CD4-positive, alpha-beta T cell treated with Interleukin-10 for 1 hour (primary cell): Measurements from ENCODE around the gene PPIF.

ENCODE experiments used
- DNase-seq: peaks from one replicate; pipeline ENCODE4 v3.0.0-alpha.2; 2020

Gene PPIF

DNA sequence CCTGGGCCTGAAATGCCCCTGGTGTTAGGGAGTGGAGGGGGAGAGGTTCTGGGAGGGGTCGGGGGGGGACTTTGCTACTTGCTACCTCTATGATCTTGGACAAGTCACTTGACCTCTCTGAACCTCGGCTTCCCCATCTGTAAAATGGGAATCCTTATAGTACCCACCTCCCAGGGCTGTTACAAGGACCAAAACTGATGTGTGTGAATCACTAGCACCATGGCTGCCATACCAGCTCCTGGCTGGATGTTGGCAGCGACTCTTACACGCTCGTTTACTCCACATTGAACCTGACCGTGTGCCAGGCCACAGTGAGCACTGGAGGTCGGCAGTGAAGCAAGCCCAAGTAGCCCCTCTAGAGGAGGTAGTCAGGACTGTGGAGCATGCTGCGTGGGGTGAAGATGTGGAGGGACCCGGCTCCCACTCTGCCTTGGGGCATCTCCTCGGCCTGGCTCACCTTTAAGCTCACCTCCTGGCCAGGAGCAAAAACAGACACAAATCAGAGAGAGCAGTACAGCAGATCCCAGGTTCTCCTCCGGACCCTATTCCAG lies 28.9 kb downstream of the PPIF start:
- DNase-seq = no peak

GRCh38 chr10:79376751-79377556 lies 29.7 kb downstream of the PPIF start:
- DNase-seq = no peak

DNA sequence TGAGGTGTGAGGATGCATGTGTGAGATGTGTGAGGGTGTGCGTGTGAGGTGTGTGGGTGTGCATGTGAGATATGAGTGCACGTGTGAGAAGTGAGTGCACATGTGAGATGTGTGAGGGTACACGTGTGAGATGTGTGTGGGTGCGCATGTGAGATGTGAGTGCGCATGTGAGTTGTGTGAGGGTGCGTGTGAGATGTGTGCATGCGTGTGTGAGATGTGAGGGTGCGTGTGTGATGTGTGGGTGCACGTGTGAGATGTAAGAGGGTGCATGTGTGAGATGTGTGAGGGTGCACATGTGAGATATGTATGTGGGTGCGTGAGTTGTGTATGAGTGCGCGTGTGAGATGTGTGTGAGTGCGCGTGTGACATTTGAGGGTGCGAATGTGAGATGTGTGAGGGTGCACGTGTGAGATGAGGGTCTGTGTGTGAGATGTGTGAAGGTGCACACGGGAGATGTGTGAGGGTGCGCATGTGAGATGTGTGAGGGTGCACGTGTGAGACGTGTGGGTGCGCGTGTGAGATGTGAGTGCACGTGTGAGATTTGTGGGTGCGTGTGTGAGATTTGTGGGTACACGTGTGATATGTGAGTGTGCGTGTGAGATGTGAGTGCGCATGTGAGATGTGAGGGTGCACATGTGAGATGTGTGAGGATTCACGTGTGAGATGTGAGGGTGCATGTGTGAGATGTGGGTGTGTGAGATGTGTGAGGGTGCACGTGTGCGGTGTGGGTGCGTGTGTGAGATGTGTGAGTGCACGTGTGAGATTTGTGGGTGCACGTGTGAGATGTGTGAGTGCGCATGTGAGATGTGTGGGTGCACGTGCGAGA lies 30.5 kb downstream of the PPIF start:
- no peak for DNase-seq

- no peak for DNase-seq
Observed at GRCh38 chr10:79378383-79378646, 31.0 kb downstream of the PPIF start.

- no peak for DNase-seq
Observed at GRCh38 chr10:79378647-79379511, 31.6 kb downstream of the PPIF start.

DNA sequence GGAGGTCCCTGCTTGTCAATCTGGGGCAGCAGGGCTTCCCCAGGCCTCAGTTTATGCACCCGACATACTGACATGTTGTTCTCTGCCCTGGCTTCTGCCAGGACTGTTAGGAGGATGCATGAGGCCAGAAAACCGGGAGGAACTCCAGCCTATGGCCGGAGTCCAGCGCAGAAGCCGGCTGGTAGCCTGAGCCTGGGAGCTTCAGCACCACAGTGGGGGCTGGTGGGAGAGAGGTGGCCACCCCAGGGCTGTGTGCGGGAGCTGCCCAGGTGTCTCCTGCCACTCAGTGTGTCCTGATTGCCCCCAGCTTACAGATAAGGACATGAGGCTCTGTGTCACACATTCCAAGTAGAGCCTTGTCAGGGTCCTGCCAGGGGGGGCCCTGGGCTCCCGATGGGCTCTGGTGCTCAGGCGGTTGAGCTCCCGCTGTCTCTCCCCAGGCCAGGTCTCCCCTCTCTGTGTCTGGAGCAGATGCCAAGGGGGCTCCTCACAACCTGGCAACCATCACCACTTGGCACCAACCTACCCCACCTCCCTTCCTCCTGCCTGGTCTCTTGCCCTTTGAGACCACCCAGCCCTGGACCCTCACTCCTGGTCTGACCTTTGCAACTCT lies 32.3 kb downstream of the PPIF start:
- DNase-seq = no peak

GRCh38 chr10:79380125-79380945 lies 33.1 kb downstream of the PPIF start:
- DNase-seq = no peak

DNA sequence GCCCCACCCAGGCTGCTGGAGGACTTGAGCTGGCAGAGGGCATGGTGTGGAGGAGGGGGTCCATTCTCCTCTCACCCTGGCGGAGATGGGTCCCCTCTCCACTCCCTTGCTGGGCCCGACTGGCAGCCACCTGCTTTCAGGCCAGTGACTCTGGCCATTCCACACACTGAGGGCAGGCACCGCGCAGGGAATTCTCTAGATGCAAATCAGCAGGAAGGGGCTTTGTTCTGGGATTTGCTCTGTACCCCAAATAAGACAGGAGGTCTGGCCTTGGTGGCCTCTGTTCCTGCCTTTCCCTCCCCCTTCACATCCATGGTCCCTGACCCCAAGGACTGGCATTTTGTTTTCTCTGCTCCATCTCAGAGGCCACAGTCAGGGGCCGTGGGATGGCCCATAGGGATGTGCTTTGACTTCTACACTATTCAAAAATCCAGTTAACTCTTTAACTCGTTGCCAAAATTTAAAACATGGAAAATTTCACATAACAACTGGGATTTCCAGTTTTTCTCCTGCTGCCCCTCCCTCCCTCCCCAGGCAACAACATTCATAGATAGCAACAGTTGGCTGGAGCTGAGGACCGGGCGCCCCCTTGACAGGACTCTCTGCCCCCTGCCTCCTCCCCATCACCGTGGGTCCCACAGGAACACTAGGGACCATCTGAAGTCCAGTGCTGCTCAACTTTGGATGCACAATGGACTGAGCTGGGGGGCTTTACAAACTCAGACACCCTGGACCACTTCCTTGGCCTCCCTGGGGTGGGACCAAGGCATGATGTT lies 33.9 kb downstream of the PPIF start:
- DNase-seq = no peak

- DNase-seq = no peak
Observed at GRCh38 chr10:79381804-79382221, 34.5 kb downstream of the PPIF start.

DNA sequence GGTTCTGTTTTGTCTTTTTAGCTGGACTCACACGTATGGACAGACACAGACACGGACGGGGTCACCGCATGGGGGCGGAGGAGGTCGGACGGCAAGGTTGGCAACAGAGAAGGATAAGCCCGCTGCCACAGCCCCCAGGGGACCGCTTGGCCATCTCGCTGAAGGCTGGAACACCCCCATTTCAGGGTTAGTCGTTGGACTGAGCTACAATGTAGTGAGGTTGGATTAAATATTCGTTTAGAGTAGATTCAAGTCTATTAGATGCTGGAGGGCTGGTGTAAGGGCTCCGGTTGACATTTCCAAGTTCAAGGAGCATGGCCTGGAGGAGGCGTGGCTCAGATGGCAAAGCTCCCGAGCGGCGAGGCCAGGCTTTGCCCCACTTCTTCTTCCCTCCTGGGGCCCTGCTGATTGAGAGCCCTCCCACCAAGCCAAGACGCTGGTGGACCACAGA lies 35.2 kb downstream of the PPIF start:
- DNase-seq = no peak

DNA sequence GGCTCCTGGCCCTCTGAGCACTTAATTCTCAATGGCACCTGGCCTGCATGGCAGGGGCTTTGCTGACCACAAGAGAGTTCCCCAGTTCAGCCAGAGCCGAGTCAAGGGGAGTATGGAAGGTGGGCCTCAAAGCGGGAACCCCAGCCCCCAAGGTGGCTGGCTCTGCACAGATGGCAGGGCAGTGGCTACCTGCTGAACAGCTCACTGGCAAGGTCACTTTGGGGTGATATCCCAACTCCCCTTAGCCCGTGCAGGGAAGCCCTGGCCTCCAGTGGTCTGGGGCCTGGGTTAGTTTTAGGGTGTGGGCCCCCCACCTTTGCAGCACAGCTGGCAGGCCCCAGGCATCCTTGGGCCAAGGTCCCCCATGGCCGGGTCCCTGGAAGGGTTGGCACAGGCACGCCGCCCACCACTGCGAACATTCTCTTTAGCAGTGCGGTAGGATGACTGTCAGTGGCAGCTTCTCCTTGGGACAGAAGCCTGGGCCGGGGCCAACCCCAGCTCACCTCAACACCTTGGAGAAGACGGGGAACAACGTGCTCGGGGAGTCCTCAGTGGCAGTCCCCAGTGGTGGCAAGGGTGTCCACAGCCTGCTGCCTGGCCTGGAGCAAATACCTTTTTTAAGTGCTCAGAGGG lies 36.8 kb downstream of the PPIF start:
- no peak for DNase-seq

DNA sequence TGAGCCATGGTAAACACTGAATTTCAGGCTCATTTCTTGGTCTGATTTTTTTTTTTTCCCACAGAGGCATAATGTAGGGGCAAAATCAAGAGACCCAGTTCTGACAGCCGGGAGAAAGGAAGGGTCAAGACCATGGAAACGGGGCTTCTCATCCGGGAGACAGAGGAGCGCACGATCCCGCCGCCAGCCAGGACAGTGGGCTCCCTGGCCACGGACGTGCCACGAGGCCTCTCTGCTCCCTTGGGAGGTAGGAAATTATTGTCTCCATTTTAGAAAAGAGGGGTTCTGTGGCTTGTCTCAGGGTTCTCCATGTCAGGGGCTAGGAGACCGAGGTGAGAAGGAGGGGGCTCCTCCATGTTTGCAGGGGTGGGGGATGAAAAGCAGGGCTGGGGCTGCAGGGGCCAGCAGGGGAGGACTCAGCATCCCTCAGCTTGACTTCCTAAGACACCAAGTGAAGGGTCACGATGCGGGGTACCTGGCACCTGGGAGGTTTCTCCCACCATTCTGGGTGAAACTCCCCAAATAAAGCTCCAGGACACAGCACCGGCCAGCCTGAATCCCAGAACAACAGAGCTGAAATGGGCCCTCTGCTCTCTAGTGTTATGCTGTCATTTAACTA lies 37.6 kb downstream of the PPIF start:
- no peak for DNase-seq

DNA sequence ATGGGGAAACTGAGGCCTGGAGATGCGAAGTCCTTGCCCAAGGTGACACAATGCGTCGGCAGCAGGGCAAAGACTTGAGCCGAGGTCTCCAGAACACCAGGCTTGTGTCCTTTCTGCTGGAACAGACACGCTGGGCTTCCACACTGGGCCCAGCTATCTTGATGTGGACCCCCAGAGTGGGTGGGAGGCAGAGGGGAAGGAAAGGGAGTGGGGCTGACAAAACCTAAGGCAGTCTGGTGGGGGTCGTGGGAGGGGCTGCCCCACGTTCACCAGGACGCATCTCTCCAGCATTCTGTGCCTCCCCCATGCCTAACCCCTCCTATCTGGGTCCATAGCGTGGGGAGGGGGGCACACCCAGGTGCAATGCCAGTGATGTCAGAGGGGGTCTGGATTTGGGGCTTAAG lies 38.1 kb downstream of the PPIF start:
- DNase-seq = no peak

DNA sequence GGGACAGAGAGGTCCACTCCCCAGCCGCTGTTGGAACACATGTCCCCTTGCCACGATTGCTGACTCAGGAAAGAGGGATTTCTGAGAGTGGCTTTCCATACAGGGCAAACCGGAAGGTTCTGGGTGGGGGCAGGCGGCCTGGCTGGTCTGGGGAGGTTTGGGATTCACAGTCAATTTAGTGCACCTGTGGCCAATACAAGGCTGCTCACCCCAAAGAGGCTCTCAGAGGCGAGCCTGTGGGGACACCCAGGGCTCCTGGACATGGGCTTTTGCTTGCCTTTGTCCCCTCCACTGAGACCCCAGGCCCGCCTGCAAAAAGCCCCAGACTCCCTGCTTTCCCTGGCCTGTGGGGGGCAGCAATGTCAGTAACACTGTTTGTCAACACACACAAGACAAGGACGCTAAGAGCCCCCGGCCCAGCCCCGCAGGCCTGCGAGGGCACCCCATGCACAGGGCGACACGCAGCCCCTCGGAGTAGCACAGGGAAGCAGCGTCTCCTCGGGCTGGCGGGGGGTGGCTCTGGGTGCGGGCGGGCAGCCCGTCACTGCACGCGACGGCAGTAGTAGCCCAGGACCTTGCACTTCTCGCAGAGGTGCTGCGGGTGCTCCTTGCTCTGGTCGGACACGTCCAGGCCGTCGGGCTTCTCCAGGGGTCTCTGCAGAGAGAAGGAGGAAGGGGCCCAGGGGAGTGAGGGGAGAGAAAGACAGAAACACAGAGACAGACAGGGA lies 38.7 kb downstream of the PPIF start:
- DNase-seq = no peak

DNA sequence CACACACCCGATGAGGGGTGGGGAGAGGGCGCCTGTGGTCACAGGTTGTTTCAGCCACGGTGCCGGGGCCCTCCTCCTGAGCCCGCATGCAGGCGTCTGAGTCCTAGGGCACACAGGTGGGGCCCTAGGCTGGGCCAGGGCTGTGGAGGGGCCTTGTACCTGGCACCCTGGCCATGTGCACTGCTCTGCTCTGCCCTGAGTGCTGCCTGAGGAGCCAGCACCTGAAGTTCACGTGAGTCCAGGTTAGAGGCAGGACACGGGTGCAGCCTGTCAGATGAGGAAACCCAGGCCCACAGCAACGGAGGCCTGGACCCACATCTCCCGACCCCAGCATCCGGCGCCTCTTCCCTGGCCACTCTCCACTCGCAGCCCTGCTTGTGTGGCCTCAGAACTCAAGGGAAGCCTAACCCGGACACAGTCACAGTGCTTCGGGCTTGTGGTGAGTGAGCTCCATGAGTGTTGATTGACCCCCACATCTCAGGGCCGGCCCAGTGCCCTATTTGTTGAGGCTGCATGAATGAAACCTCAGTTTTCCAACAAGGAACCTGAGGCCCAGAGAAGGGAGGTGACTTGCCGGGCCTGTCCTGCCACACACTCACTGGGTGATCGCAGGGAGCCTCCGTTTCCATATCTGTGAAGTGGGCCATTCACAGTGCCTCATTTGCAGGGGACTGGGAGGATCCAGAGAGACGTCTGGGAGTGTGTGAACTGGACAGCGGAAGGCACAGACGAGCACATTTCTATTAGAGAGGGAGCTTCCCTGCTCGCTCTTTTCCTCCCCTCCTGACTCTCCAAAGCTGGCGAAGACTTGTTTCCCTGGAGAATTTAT lies 39.6 kb downstream of the PPIF start:
- no peak for DNase-seq

- no peak for DNase-seq
Observed at GRCh38 chr10:79387466-79387973, 40.3 kb downstream of the PPIF start.

DNA sequence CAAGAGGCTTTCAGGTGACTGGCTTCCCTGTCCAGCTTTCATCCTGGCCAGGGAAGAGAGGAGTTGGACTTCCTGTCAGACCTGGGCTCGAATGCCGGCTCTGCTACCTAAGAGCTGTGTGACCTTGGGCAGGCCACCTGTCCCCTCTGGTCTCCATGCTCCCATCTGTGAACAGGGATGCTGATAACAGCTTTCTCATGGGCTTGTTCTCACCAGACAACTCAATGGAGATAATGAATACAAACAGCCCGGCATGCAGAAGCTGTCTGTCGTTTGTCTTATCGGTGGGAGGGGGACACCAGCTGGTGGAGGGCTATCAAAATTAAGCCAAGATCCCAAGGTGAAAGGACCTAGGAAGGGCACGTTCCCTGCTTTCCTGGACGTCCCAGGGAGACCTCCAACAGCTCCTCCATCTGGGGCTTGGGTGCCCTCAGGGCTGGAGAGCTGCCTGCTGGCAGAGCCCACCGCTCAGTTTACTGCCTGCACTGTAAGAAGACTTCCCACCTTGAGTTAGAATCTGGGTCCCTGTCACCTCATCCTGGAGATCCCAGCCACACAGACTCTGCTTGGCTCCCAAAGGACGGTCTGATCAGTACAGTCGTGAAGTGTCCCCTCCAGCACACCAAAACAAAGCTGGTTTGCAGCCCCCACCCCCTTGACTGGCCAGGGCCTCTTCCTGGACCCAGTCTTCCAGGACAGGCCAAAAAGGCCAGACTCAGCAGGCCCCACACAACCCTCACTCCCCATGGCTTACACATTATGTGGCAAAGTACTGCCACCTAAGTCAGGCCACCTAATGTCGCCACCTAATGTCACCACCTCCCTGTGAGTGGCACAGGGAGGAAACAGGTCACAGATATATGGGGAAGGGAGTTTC lies 40.9 kb downstream of the PPIF start:
- DNase-seq = no peak
